Fibroblast of pulmonary artery (primary cell): ENCODE results near the gene BNIP1.

Experiments
- DNase-seq: peaks from one replicate; pipeline ENCODE4 v3.0.0-alpha.2; 2010; ENCODE audit warnings: low read depth
- H3K4me3 ChIP-seq: replicated peaks from 2 replicates; pipeline ENCODE4 v1.5.1; 2011; ENCODE audit warnings: low read depth, mild to moderate bottlenecking, control low read depth, low read length, moderate library complexity
- CTCF ChIP-seq: IDR thresholded peaks from 2 replicates; pipeline ENCODE4 v1.5.1; 2011; ENCODE audit warnings: mild to moderate bottlenecking, control low read depth, low read length, inconsistent platforms; ENCODE audit errors: missing control alignments

Gene BNIP1

DNA sequence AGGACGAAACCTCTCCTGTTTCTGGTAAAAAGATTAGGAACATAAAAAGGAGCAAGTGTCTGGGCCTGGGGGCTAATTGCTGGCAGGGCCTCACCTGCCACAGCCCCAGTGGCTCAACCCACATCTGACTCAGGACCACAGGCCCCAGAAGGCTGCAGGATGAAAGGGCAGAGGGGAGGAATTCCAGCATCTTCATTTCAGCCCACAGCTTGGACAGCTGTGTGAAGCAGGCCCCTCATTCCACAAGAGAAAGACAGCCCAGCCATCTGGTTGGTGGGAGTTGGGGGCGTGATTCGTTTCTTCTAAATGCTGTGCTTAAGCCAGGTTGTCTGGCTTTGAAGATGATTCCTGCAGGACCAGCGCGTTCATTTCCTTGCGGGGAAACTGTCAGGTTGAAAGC is 61.6 kb downstream of the BNIP1 start:
- TF ChIP-seq CTCF: no peak
- H3K4me3 ChIP-seq: no peak overlapping the region
- DNase-seq: no peak

DNA sequence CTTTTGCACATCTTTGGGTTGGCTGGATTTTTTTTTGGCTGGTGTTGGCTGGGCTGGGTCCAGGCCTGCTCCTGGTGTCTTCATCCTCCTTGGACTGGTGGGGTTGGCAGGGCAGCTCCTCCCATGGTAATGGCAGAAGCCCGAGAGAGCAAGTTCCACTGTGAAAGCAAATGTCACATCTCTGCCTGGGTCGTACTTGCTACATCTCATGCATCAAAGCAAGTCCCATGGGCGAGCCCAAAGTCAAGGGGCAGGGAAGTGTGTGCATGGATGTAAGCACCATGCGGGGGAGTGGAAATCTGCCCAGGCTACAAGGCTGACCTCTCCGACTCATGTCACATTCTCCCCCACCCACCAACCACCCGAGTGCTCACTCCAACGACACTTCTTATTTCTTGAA is 64.0 kb downstream of the BNIP1 start:
- DNase-seq: no peak
- TF ChIP-seq CTCF: no peak
- no peak overlapping the region for H3K4me3 ChIP-seq

- TF ChIP-seq CTCF: no peak
- no peak for DNase-seq
- H3K4me3 ChIP-seq: no peak overlapping the region
Observed at GRCh38 chr5:173210877-173211276, 66.5 kb downstream of the BNIP1 start.

GRCh38 chr5:173211284-173211683 is 67.0 kb downstream of the BNIP1 start:
- TF ChIP-seq CTCF: no peak
- no peak for DNase-seq
- H3K4me3 ChIP-seq: no peak overlapping the region

GRCh38 chr5:173213236-173213933 is 69.1 kb downstream of the BNIP1 start:
- TF ChIP-seq CTCF: no peak
- H3K4me3 ChIP-seq: no peak overlapping the region
- DNase-seq: no peak
